Thoracic aorta (tissue), 2 donors: ENCODE results near the gene KCNJ8. TPM values are rescaled to one million over a fixed set of nuclear protein-coding genes. Genes with fewer than 3 reads are reported as not detected.

Experiments
- ATAC-seq: fragments of 150-250 bp; one replicate; pipeline ENCODE4 v1.8.0; 2017; ENCODE audit warnings: low read depth; ENCODE audit not compliant: insufficient number of reproducible peaks, low FRiP score
- DNase-seq: peaks from one replicate; pipeline ENCODE4 v3.0.0-alpha.2; 2020; ENCODE audit warnings: low spot score
- H3K27ac ChIP-seq, 2 donors: fragments of 200-600 bp; sonication (generic); 1 replicate in 1 of 2; 2 replicates in 1 of 2; pipeline ENCODE4 v1.5.1; 2016; ENCODE audit warnings: mild to moderate bottlenecking in 2 of 2, moderate library complexity in 2 of 2
- H3K27me3 ChIP-seq: fragments of 200-600 bp; sonication (generic); replicated peaks from 2 replicates; pipeline ENCODE4 v1.6.0; 2016; ENCODE audit warnings: mild to moderate bottlenecking; ENCODE audit not compliant: insufficient read depth
- H3K36me3 ChIP-seq: fragments of 200-600 bp; sonication (generic); one replicate; pipeline ENCODE4 v1.5.1; 2016
- H3K4me1 ChIP-seq, 2 donors: fragments of 200-600 bp; sonication (generic); 1 replicate in 1 of 2; 2 replicates in 1 of 2; pipeline versions ENCODE4 v1.5.1 to v1.6.0; 2016; ENCODE audit warnings: low read depth in 2 of 2, mild to moderate bottlenecking in 1 of 2; ENCODE audit not compliant: control insufficient read depth in 1 of 2
- H3K4me3 ChIP-seq: fragments of 200-600 bp; sonication (generic); 2 replicates; pipeline ENCODE4 v1.5.1; 2016; ENCODE audit warnings: mild to moderate bottlenecking
- H3K9me3 ChIP-seq: fragments of 200-600 bp; sonication (generic); 2 replicates; pipeline ENCODE4 v1.5.1; 2016
- total RNA-seq, 2 donors: library from RNA; depleted of rRNA; stranded (reverse); fragments of >200 nt; gene quantifications; one replicate each; pipeline versions ENCODE4 v1.1.0 to v1.2.3, GENCODE V29; 2016
- TF ChIP-seq, protein P1 (sequence below): fragments of 200-600 bp; sonication (generic); IDR thresholded peaks from one replicate; pipeline ENCODE4 v1.5.1; 2019; ENCODE audit warnings: antibody characterized with exemption

The KCNJ8 gene
- total RNA-seq, result 1 to 10 TPM; 7.0 to 8.1 TPM

DNA sequence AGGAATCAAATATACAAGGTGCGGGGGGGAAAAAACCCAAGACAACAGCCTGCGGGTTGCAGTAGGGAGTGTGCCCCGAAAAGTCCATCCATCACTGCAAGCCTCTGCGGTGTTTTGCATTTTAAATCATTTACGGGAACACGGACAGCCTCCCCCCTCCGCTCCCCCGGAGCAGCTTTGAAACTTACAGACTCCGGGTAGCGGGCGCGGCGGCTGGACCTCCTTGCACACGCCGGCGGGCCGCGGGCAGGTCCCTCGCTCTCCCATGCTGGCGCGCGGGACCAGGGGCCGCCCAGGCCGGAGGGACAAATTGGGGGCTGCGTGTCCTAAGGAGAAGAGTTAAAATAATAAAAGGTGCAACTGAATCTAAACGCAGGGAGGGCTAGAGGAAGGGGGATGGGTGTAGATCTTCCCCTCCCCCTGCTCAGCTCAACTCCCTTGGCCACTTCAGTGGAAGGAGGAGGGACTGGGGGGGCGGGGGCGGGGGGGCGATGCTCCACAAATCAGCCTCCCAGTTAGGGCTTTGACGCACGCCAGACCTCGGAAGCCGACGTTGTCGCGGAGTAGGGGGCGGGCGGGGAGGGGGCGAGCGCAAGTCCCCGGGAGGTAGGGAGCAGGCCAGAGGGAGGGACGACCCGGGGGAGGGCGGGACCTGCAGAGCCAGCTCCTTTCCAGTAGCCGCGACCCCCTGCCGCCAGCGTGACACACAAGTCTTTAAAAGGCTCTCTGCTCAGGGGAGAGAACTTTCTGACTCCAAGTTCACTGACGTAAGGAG, at the start of gene KCNJ8:
KCNJ8 (minus strand) TSS at position 349 of the 775 bp plus-strand sequence. CDS start 1,090 bp downstream, outside the sequence.
- TF ChIP-seq, protein P1, sequence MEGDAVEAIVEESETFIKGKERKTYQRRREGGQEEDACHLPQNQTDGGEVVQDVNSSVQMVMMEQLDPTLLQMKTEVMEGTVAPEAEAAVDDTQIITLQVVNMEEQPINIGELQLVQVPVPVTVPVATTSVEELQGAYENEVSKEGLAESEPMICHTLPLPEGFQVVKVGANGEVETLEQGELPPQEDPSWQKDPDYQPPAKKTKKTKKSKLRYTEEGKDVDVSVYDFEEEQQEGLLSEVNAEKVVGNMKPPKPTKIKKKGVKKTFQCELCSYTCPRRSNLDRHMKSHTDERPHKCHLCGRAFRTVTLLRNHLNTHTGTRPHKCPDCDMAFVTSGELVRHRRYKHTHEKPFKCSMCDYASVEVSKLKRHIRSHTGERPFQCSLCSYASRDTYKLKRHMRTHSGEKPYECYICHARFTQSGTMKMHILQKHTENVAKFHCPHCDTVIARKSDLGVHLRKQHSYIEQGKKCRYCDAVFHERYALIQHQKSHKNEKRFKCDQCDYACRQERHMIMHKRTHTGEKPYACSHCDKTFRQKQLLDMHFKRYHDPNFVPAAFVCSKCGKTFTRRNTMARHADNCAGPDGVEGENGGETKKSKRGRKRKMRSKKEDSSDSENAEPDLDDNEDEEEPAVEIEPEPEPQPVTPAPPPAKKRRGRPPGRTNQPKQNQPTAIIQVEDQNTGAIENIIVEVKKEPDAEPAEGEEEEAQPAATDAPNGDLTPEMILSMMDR, result no peak
- no peaks in the 10 kb centered on the region for H3K27me3 ChIP-seq
- H3K4me1 ChIP-seq, result peaks cover 19 to 36% of the 10 kb centered on the region in 2 donors
- peak; percentile 33 for DNase-seq
- no peaks in the 10 kb centered on the region for H3K9me3 ChIP-seq
- no peaks in the 10 kb centered on the region for H3K36me3 ChIP-seq
- H3K27ac ChIP-seq, result peak within 1 kb of the TSS; percentile 78
- ATAC-seq, result peak; percentile 64
- peak within 1 kb of the TSS; percentile 89 for H3K4me3 ChIP-seq

DNA sequence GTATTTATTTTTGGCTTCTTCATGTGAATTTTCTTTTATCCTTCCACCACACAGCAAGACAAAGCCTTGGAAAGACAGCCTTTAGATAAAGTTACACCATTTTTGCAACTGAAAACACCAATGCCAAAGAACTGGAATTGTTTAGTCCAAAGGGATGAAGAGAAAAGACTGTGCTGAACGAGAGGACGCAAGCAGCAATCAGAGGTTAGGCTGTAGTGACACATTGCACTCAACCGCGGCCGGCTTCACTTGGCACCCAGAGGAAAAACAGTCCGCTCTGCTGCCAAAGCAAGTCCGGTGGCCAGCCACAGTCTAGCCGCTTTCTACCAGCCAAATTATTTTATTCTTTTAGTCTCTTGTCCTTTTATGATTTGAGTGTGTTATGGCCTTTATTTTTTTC, 49.1 kb upstream of the KCNJ8 start:
- Histone ChIP-seq H3K27me3 (no peaks in the 10 kb centered on the region), H3K27ac (peak overlapping the region; percentile 21 to 29), H3K4me1 (peaks cover 9 to 39% of the 10 kb centered on the region in 2 donors), H3K9me3 (no peaks in the 10 kb centered on the region), H3K4me3 (peak overlapping the region; percentile 47), H3K36me3 (no peaks in the 10 kb centered on the region)
- ATAC-seq (no peak), DNase-seq (peak; percentile 6)
- TF ChIP-seq, protein P1, result no peak

DNA sequence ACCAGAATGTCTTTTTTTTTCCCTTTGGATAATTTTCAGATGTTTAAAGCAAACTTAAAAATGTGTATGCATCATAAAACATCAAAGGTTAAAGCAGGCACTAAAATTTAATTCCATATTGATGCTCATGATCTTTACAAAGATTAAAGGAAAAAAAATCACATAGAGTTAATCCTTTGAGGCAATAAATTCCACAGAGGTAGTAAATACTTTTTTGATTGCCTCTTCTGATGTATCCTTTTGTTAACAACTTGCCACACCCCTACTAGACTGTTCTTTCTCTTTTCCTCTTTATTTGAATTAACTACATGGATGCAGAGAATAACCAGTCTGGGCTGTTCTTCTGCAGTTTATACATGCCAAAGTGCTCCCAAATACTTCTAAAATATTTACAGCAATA, 45.2 kb upstream of the KCNJ8 start:
- no peak overlapping the region for H3K27ac ChIP-seq
- DNase-seq (no peak), ATAC-seq (no peak)
- H3K4me1 ChIP-seq, result peaks cover 9 to 45% of the 10 kb centered on the region in 2 donors
- no peaks in the 10 kb centered on the region for H3K27me3 ChIP-seq
- H3K36me3 ChIP-seq, result no peaks in the 10 kb centered on the region
- no peaks in the 10 kb centered on the region for H3K9me3 ChIP-seq
- no peak overlapping the region for H3K4me3 ChIP-seq
- TF ChIP-seq, protein P1, result no peak

DNA sequence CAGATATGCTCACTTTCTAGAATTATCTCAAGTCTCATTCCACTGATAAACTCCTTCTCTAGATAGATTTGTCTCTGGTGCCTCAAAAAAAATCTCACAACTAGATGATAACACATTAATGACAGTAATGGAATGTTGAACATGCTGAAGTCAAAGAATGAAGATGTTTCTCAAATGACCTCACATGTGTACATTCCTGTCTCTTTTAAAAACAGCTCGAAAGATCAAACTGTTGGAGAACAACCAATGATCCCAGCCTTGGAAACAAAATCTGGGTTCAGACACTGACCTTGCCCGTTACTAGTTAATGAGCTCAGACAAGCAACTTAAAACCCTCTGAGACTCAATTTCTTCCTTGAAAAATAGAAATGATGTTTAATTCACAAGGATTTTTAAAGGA, 44.7 kb upstream of the KCNJ8 start:
- H3K36me3 ChIP-seq, result no peaks in the 10 kb centered on the region
- H3K4me3 ChIP-seq, result no peak overlapping the region
- ATAC-seq, result no peak

DNA sequence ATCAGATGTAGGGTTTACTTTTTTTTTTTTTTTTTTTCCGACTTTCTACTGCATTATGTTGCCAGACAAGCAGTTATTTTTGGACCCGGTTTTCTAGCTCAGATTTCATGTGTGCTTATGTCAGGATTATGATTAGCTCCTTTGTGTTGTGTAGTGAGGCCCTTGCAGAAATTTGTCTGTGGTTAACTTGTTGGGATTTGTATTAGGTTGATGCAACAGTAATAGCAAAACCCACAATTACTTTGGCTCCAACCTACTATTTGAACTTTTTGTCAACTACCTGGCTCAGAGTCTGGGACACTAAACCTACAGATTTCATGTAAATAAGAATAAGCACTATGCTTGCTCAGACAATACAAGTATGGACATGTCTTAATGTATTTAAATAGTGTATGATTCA, 44.1 kb upstream of the KCNJ8 start:
- Histone ChIP-seq H3K4me1 (peaks cover 9 to 47% of the 10 kb centered on the region in 2 donors), H3K36me3 (no peaks in the 10 kb centered on the region), H3K9me3 (no peaks in the 10 kb centered on the region), H3K27ac (no peak overlapping the region), H3K27me3 (no peaks in the 10 kb centered on the region), H3K4me3 (no peak overlapping the region)
- DNase-seq (no peak), ATAC-seq (peak; percentile 35)
- TF ChIP-seq, protein P1, result no peak

More for the DNA sequence above, 44.7 kb upstream of the KCNJ8 start:
- Histone ChIP-seq H3K27me3 (no peaks in the 10 kb centered on the region), H3K9me3 (no peaks in the 10 kb centered on the region), H3K4me1 (peaks cover 9 to 47% of the 10 kb centered on the region in 2 donors), H3K27ac (no peak overlapping the region)
- no peak for DNase-seq
- TF ChIP-seq, protein P1, result no peak
